B cell (primary cell): Measurements from ENCODE around the gene AKAP9. TPM values are rescaled to one million over a fixed set of nuclear protein-coding genes. Genes with fewer than 3 reads are reported as not detected.

ENCODE experiments used
- ATAC-seq: fragments of 200-7000 bp; cut with Tn5 transposase; one replicate; pipeline ENCODE4 v1.10.0; 2021; ENCODE audit warnings: low read depth, mild to moderate bottlenecking, moderate number of reproducible peaks, moderate library complexity
- CTCF ChIA-PET: fragments of 350-600 bp; sonication (Branson Sonifier 250); formaldehyde crosslinking; loops from one replicate; lab custom pipeline; 2021; ENCODE audit warnings: antibody characterized with exemption, inconsistent platforms; lab: Charles Lee
- POLR2A ChIA-PET: fragments of 350-600 bp; sonication (Branson Sonifier 250); formaldehyde crosslinking; loops from one replicate; lab custom pipeline; 2021; ENCODE audit warnings: antibody characterized with exemption; lab: Charles Lee
- DNase-seq: peaks from one replicate; pipeline ENCODE4 v3.0.0; 2013
- H2AFZ ChIP-seq: 2 replicates; pipeline ENCODE4 v1.6.1; 2012; ENCODE audit warnings: mild to moderate bottlenecking, low read depth, low read length; ENCODE audit not compliant: insufficient read depth, poor library complexity, severe bottlenecking
- H3K27ac ChIP-seq, 2 donors: 1 replicate in 1 of 2; 2 replicates in 1 of 2; pipeline ENCODE4 v1.5.1; 2012 to 2013; ENCODE audit warnings: low read length in 2 of 2, mild to moderate bottlenecking in 2 of 2, moderate library complexity in 1 of 2
- H3K27me3 ChIP-seq, 4 experiments: fragments of 200-600 bp in 1 of 4; sonication (generic) in 1 of 4; replicated peaks in 1 of 4; 1 replicate in 2 of 4; 2 replicates in 2 of 4; pipeline versions ENCODE4 v1.6.1 to v1.7.0; 2013 to 2016; ENCODE audit warnings: low read length in 3 of 4, mild to moderate bottlenecking in 2 of 4, mixed read lengths in 1 of 4, moderate library complexity in 1 of 4; ENCODE audit not compliant: insufficient read depth in 4 of 4, control insufficient read depth in 3 of 4; ENCODE audit errors: control extremely low read depth in 1 of 4
- H3K36me3 ChIP-seq, 2 experiments: replicated peaks in 1 of 2; 1 replicate in 1 of 2; 2 replicates in 1 of 2; pipeline versions ENCODE4 v1.6.1 to v1.7.1; 2013; ENCODE audit warnings: low read length in 1 of 2; ENCODE audit not compliant: insufficient read depth in 2 of 2, control insufficient read depth in 1 of 2; ENCODE audit errors: control extremely low read depth in 1 of 2, extremely low read depth in 1 of 2
- H3K4me1 ChIP-seq, 2 donors: fragments of 200-600 bp in 1 of 2; sonication (generic) in 1 of 2; 1 replicate in 1 of 2; 2 replicates in 1 of 2; pipeline versions ENCODE4 v1.5.1 to v1.6.1; 2013 to 2017; ENCODE audit warnings: low read length in 2 of 2; ENCODE audit not compliant: control insufficient read depth in 2 of 2, insufficient read depth in 2 of 2
- H3K4me2 ChIP-seq: replicated peaks from 2 replicates; pipeline ENCODE3; 2012; ENCODE audit warnings: mild to moderate bottlenecking, low read depth, low read length; ENCODE audit not compliant: poor library complexity, severe bottlenecking
- H3K4me3 ChIP-seq, 5 experiments: fragments of 200-600 bp in 1 of 5; sonication (generic) in 1 of 5; 1 replicate in 3 of 5; 2 replicates in 2 of 5; pipeline versions ENCODE4 v1.5.1 to v1.7.0; 2011 to 2016; ENCODE audit warnings: low read length in 4 of 5, mild to moderate bottlenecking in 4 of 5, low read depth in 2 of 5, control low read depth in 1 of 5, moderate library complexity in 1 of 5; ENCODE audit not compliant: insufficient read depth in 1 of 5; ENCODE audit errors: control extremely low read depth in 1 of 5, extremely low read depth in 1 of 5
- H3K79me2 ChIP-seq: fragments of 200-600 bp; sonication (generic); one replicate; pipeline ENCODE4 v1.6.0; 2016; ENCODE audit warnings: low read length; ENCODE audit not compliant: control insufficient read depth, insufficient read depth
- H3K9ac ChIP-seq: fragments of 200-600 bp; sonication (generic); 2 replicates; pipeline ENCODE4 v1.6.1; 2017; ENCODE audit warnings: mild to moderate bottlenecking, low read length, moderate library complexity
- H3K9me3 ChIP-seq, 3 donors: one replicate each; pipeline versions ENCODE4 v1.6.1 to v1.7.1; 2013; ENCODE audit warnings: low read length in 2 of 3; ENCODE audit not compliant: control insufficient read depth in 2 of 3, insufficient read depth in 1 of 3; ENCODE audit errors: control extremely low read depth in 1 of 3
- H4K20me1 ChIP-seq: 2 replicates; pipeline ENCODE4 v1.6.0; 2012; ENCODE audit warnings: mild to moderate bottlenecking, low read length; ENCODE audit not compliant: insufficient read depth, control insufficient read depth, poor library complexity, severe bottlenecking
- H3K27ac Mint-ChIP-seq: one replicate; pipeline ENCODE4 v1.8.0; 2021; ENCODE audit warnings: mixed read lengths
- H3K27me3 Mint-ChIP-seq: one replicate; pipeline ENCODE4 v1.8.0; 2021; ENCODE audit warnings: mixed read lengths
- H3K4me1 Mint-ChIP-seq: one replicate; pipeline ENCODE4 v1.8.0; 2021; ENCODE audit warnings: mixed read lengths
- H3K4me3 Mint-ChIP-seq: one replicate; pipeline ENCODE4 v1.8.0; 2021; ENCODE audit warnings: mixed read lengths
- H3K9me3 Mint-ChIP-seq: one replicate; pipeline ENCODE4 v1.8.0; 2022; ENCODE audit warnings: mixed read lengths; ENCODE audit not compliant: insufficient read depth
- EZH2 ChIP-seq: IDR thresholded peaks from 2 replicates; pipeline ENCODE4 v1.6.1; 2012; ENCODE audit warnings: borderline replicate concordance, low read depth, mild to moderate bottlenecking, moderate library complexity, low read length; ENCODE audit not compliant: insufficient read depth, poor library complexity, severe bottlenecking
- WGBS: methylation state at CpG from one replicate; pipeline ENCODE4 v1.1.5; 2013; ENCODE audit warnings: missing lambda C conversion rate; ENCODE audit not compliant: insufficient coverage; 5-methylcytosine and 5-hydroxymethylcytosine counted together
- intact Hi-C: fragments of 100-400 bp; cut with micrococcal nuclease; formaldehyde crosslinking; loops from one replicate; pipeline ENCODE4 v1.10.0; 2022
- polyA plus RNA-seq: library from polyadenylated mRNA; depleted of rRNA; stranded (reverse); fragments of >200 nt; gene quantifications from 2 replicates; pipeline ENCODE4 v1.2.3, GENCODE V29; 2012
- total RNA-seq, 2 donors: library from RNA; stranded (reverse); fragments of 120-200 nt in 1 of 2; gene quantifications; 1 replicate in 1 of 2; 2 replicates in 1 of 2; pipeline versions ENCODE4 v1.2.3 to v1.2.4, GENCODE V29; 2013 to 2022
- TF ChIP-seq, protein P1 (sequence below): fragments of 200-600 bp; IDR thresholded peaks from one replicate; pipeline ENCODE4 v1.8.0; 2022; ENCODE audit warnings: antibody characterized with exemption, mild to moderate bottlenecking

Gene AKAP9
- total and polyA plus RNA-seq, 2 donors (not counting 1 experiment from before 2014, with no cell fraction given): 19.3 to 106 TPM

DNA sequence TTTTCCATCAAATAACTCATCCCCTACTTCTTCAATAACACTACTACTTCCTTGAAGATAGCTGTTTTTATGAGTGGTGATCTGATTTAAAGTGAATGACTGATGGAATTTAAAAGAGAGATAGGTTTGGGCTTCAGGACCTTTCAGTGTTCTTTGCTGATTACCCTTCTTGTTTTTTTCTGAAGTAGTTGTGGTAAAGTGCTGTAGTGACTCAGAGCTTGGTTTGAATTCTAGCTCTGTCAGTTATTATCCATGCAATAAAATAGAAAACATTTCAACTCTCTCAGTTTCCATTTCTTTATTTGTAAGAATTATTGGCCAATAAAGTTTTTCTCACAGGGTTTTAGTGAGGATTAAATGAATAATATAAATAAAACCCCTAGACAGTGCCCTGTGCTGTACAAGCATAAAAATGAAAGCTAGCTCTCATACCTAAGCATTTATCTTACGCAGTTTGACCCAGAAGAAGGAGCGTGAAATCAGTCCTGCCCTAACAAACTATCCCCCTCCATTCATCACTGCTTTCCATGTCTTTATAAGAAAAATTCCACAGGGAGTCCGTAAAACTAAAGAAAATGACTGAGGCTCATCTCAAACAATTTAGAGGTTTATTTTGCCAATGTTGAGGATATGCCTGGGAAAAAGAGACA lies 25.1 kb upstream of the AKAP9 start:
- peaks cover 16% of the 10 kb centered on the region for H3K27me3 Mint-ChIP-seq
- TF ChIP-seq EZH2: no peak
- TF ChIP-seq, protein P1, sequence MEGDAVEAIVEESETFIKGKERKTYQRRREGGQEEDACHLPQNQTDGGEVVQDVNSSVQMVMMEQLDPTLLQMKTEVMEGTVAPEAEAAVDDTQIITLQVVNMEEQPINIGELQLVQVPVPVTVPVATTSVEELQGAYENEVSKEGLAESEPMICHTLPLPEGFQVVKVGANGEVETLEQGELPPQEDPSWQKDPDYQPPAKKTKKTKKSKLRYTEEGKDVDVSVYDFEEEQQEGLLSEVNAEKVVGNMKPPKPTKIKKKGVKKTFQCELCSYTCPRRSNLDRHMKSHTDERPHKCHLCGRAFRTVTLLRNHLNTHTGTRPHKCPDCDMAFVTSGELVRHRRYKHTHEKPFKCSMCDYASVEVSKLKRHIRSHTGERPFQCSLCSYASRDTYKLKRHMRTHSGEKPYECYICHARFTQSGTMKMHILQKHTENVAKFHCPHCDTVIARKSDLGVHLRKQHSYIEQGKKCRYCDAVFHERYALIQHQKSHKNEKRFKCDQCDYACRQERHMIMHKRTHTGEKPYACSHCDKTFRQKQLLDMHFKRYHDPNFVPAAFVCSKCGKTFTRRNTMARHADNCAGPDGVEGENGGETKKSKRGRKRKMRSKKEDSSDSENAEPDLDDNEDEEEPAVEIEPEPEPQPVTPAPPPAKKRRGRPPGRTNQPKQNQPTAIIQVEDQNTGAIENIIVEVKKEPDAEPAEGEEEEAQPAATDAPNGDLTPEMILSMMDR: no peak
- no peaks in the 10 kb centered on the region for H3K4me1 Mint-ChIP-seq
- H3K27ac ChIP-seq: no peak overlapping the region
- H3K9me3 Mint-ChIP-seq: no peaks in the 10 kb centered on the region
- ChIA-PET CTCF (interaction anchor here (0.7 kb wide), 1 partner anchor 724 kb away, joined by 3 read pairs; no protein-coding TSS in a partner anchor), POLR2A (no interaction called here)
- H3K36me3 ChIP-seq: no peaks in the 10 kb centered on the region
- DNase-seq (no peak), ATAC-seq (no peak)
- no peak overlapping the region for H3K4me3 Mint-ChIP-seq
- intact Hi-C loops: no loop called here
- 100% methylated on average over 1 of the region's 3 CpGs for WGBS
- H2AFZ ChIP-seq: no peak overlapping the region
- peaks cover 0 to 4% (median 0%) of the 10 kb centered on the region in 4 experiments for H3K27me3 ChIP-seq
- H3K4me1 ChIP-seq: no peaks in the 10 kb centered on the region
- no peaks in the 10 kb centered on the region for H4K20me1 ChIP-seq
- no peak overlapping the region for H3K9ac ChIP-seq
- peaks cover 0 to 2% (median 0%) of the 10 kb centered on the region in 3 donors for H3K9me3 ChIP-seq
- no peaks in the 10 kb centered on the region for H3K79me2 ChIP-seq
- no peak overlapping the region for H3K4me3 ChIP-seq
- H3K27ac Mint-ChIP-seq: no peak overlapping the region
- no peak overlapping the region for H3K4me2 ChIP-seq

DNA sequence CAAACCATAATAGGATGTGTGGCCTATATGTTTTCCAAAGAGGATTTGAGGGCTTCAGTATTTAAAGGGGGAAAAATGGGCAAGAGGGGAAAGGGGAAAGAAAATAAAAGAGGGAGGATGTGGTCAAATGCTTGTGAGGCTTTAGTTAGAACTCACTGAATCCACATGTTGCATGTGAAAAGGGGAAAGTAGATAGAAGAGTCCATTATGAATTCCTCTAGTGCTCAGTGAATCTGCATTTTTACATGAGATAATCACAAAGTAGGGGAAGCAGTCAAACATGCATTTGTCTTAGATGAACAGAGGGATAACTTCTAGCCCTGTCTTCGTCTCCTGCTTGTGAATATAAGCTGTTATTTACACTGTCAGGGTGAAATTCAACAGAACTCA lies 24.6 kb upstream of the AKAP9 start:
- Mint-ChIP-seq H3K9me3 (no peaks in the 10 kb centered on the region), H3K27me3 (peaks cover 16% of the 10 kb centered on the region), H3K4me1 (no peaks in the 10 kb centered on the region), H3K27ac (no peak overlapping the region), H3K4me3 (no peak overlapping the region)
- Histone ChIP-seq H4K20me1 (no peaks in the 10 kb centered on the region), H3K4me1 (no peaks in the 10 kb centered on the region), H3K79me2 (no peaks in the 10 kb centered on the region), H3K36me3 (no peaks in the 10 kb centered on the region), H3K4me2 (no peak overlapping the region), H3K27me3 (peaks cover 0 to 4% (median 0%) of the 10 kb centered on the region in 4 experiments), H3K9me3 (peaks cover 0 to 2% (median 0%) of the 10 kb centered on the region in 3 donors), H3K4me3 (no peak overlapping the region), H2AFZ (no peak overlapping the region), H3K27ac (no peak overlapping the region), H3K9ac (no peak overlapping the region)
- CTCF ChIA-PET: interaction anchor here (0.6 kb wide), 1 partner anchor 14 kb away, joined by 3 read pairs; no protein-coding TSS in a partner anchor
- 91% methylated on average over 1 of the region's 1 CpG for WGBS
- DNase-seq (no peak), ATAC-seq (no peak)
- TF ChIP-seq, protein P1: no peak
- TF ChIP-seq EZH2: no peak
- POLR2A ChIA-PET: no interaction called here
- intact Hi-C loops: no loop called here
